H1 (cell line): Measurements from ENCODE around the gene GRID1.

Experiments used
- ASH2L ChIP-seq: fragments of 200-600, 300-600 bp; sonication (generic); IDR thresholded peaks from one replicate; pipeline ENCODE4 v1.7.1; 2017; ENCODE audit warnings: low read length
- CBX5 ChIP-seq: fragments of 300-800, 300-1000 bp; sonication (generic); IDR thresholded peaks from 2 replicates; pipeline ENCODE4 v1.7.1; 2016; ENCODE audit warnings: antibody characterized with exemption, low read length, low read depth
- CEBPB ChIP-seq: IDR thresholded peaks from 2 replicates; pipeline ENCODE4 v1.6.1; 2012; ENCODE audit warnings: low read depth, low read length
- CTBP2 ChIP-seq: IDR thresholded peaks from 2 replicates; pipeline ENCODE4 v1.7.0; 2011; ENCODE audit warnings: borderline replicate concordance, mild to moderate bottlenecking, moderate library complexity, mixed read lengths, low read length; ENCODE audit not compliant: insufficient read depth, insufficient read length
- CTCF ChIP-seq, 3 experiments: IDR thresholded peaks; 1 replicate in 2 of 3; 2 replicates in 1 of 3; pipeline versions ENCODE4 v1.5.1 to v1.6.1; 2011; ENCODE audit warnings: low read length in 3 of 3, mild to moderate bottlenecking in 3 of 3, inconsistent platforms in 2 of 3, low read depth in 1 of 3, moderate library complexity in 1 of 3; ENCODE audit not compliant: insufficient read depth in 1 of 3; ENCODE audit errors: control extremely low read depth in 1 of 3
- EGR1 ChIP-seq: IDR thresholded peaks from 2 replicates; pipeline ENCODE4 v1.6.1; 2011; ENCODE audit warnings: low read depth, low read length, borderline replicate concordance
- GABPA ChIP-seq: IDR thresholded peaks from 2 replicates; pipeline ENCODE4 v1.6.1; 2011; ENCODE audit warnings: mild to moderate bottlenecking, low read length, moderate library complexity, borderline replicate concordance; ENCODE audit not compliant: insufficient read depth
- POLR2A ChIP-seq, 2 experiments: IDR thresholded peaks; 1 replicate in 1 of 2; 2 replicates in 1 of 2; pipeline ENCODE4 v1.6.1; 2011; ENCODE audit warnings: low read depth in 2 of 2, low read length in 2 of 2, mild to moderate bottlenecking in 2 of 2; ENCODE audit errors: control extremely low read depth in 1 of 2
- POLR2AphosphoS5 ChIP-seq: IDR thresholded peaks from 2 replicates; pipeline ENCODE4 v1.6.1; 2011; ENCODE audit warnings: low read depth, low read length
- SIN3A ChIP-seq, 2 experiments: IDR thresholded peaks in 1 of 2; conservative IDR thresholded peaks in 1 of 2; 2 replicates each; pipeline ENCODE4 v1.6.1; 2011 to 2012; ENCODE audit warnings: low read length in 2 of 2, improper control_type of control experiment in 1 of 2, low read depth in 1 of 2, mild to moderate bottlenecking in 1 of 2
- SUZ12 ChIP-seq: fragments of 200-600 bp; sonication (generic); IDR thresholded peaks from 2 replicates; pipeline ENCODE4 v1.6.1; 2012; ENCODE audit warnings: mild to moderate bottlenecking, inconsistent platforms, low read length, moderate library complexity, mixed read lengths
- TAF1 ChIP-seq: IDR thresholded peaks from 2 replicates; pipeline ENCODE4 v1.6.1; 2011; ENCODE audit warnings: mild to moderate bottlenecking, low read depth, low read length
- TBP ChIP-seq: IDR thresholded peaks from 2 replicates; pipeline ENCODE4 v1.6.1; 2011; ENCODE audit warnings: low read depth, low read length, improper control_type of control experiment
- TF ChIP-seq, protein P1 (sequence below): IDR thresholded peaks from 2 replicates; pipeline ENCODE4 v1.6.1; 2011; ENCODE audit warnings: low read length, improper control_type of control experiment

- TF ChIP-seq CTCF (IDR thresholded peaks at IDR 0.05; ENCODE audit: control extremely low read depth in 1 of 3, insufficient read depth in 1 of 3, low read depth in 1 of 3, low read length in 3 of 3) (no peak), SIN3A (conservative IDR thresholded peaks at IDR 0.05 in 1 of 2, IDR thresholded peaks at IDR 0.05 in 1 of 2; ENCODE audit: low read depth in 1 of 2, low read length in 2 of 2) (no peak), GABPA (no peak), EGR1 (no peak), CEBPB (no peak), SUZ12 (no peak), ASH2L (no peak), POLR2AphosphoS5 (no peak), TAF1 (no peak), CTBP2 (no peak), TBP (no peak), CBX5 (no peak), POLR2A (IDR thresholded peaks at IDR 0.05; ENCODE audit: control extremely low read depth in 1 of 2, low read depth in 2 of 2, low read length in 2 of 2) (no peak)
- TF ChIP-seq, protein P1, sequence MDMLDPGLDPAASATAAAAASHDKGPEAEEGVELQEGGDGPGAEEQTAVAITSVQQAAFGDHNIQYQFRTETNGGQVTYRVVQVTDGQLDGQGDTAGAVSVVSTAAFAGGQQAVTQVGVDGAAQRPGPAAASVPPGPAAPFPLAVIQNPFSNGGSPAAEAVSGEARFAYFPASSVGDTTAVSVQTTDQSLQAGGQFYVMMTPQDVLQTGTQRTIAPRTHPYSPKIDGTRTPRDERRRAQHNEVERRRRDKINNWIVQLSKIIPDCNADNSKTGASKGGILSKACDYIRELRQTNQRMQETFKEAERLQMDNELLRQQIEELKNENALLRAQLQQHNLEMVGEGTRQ: no peak
These were observed 254.6 kb downstream of the GRID1 start for GRCh38 chr10:86111902-86112545.
